GM12891 (cell line): Measurements from ENCODE around the gene TFR2.

Experiments
- DNase-seq: peaks from one replicate; pipeline ENCODE4 v3.0.0; 2011; ENCODE audit warnings: low spot score; ENCODE audit not compliant: insufficient read length
- FAIRE-seq: peaks from 2 replicates; lab custom pipeline; 2011; peaks lifted over from hg19 to GRCh38; lab: Jason Lieb, UNC
- PAX5 ChIP-seq: IDR thresholded peaks from 2 replicates; pipeline ENCODE4 v1.6.1; 2011; ENCODE audit warnings: low read length, moderate library complexity, mild to moderate bottlenecking; ENCODE audit not compliant: insufficient read depth, severe bottlenecking
- POLR2A ChIP-seq: IDR thresholded peaks from 2 replicates; pipeline ENCODE4 v1.6.1; 2011; ENCODE audit warnings: low read depth, low read length, control low read depth
- POLR2AphosphoS5 ChIP-seq: IDR thresholded peaks from 2 replicates; pipeline ENCODE4 v1.6.1; 2011; ENCODE audit warnings: low read depth, low read length, control low read depth
- POU2F2 ChIP-seq: IDR thresholded peaks from 2 replicates; pipeline ENCODE4 v1.6.1; 2011; ENCODE audit warnings: low read depth, mild to moderate bottlenecking, control low read depth, low read length, moderate library complexity
- SPI1 ChIP-seq: IDR thresholded peaks from 2 replicates; pipeline ENCODE4 v1.6.1; 2011; ENCODE audit warnings: low read depth, low read length, control low read depth
- TAF1 ChIP-seq: IDR thresholded peaks from 2 replicates; pipeline ENCODE4 v1.6.1; 2011; ENCODE audit warnings: low read depth, low read length, control low read depth

Gene TFR2

DNA sequence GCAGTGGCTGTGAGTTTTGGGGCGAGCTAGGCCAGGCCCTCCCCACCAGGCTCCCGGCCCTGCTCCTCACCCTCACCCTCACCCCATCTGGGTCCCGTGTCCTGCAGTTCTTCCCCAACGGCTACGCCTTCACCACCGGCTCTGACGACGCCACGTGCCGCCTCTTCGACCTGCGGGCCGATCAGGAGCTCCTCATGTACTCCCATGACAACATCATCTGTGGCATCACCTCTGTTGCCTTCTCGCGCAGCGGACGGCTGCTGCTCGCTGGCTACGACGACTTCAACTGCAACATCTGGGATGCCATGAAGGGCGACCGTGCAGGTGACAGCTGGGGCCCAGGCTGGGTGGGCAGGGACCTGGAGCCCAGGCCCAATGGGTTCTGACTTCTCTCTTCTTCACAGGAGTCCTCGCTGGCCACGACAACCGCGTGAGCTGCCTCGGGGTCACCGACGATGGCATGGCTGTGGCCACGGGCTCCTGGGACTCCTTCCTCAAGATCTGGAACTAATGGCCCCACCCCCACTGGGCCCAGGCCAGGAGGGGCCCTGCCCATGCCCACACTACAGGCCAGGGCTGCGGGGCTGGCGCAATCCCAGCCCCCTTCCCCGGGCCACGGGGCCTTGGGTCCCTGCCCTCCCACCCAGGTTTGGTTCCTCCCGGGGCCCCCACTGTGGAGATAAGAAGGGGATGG, 37.1 kb upstream of the TFR2 start:
- TF ChIP-seq POLR2A (no peak), POU2F2 (no peak), TAF1 (no peak), SPI1 (no peak), PAX5 (no peak), POLR2AphosphoS5 (no peak)
- FAIRE-seq (no peak), DNase-seq (peak; percentile 21)

GRCh38 chr7:100677308-100678267, 36.2 kb upstream of the TFR2 start:
- FAIRE-seq (no peak), DNase-seq (no peak)
- TF ChIP-seq TAF1 (no peak), POU2F2 (no peak), POLR2A (no peak), SPI1 (no peak), POLR2AphosphoS5 (no peak), PAX5 (no peak)

DNA sequence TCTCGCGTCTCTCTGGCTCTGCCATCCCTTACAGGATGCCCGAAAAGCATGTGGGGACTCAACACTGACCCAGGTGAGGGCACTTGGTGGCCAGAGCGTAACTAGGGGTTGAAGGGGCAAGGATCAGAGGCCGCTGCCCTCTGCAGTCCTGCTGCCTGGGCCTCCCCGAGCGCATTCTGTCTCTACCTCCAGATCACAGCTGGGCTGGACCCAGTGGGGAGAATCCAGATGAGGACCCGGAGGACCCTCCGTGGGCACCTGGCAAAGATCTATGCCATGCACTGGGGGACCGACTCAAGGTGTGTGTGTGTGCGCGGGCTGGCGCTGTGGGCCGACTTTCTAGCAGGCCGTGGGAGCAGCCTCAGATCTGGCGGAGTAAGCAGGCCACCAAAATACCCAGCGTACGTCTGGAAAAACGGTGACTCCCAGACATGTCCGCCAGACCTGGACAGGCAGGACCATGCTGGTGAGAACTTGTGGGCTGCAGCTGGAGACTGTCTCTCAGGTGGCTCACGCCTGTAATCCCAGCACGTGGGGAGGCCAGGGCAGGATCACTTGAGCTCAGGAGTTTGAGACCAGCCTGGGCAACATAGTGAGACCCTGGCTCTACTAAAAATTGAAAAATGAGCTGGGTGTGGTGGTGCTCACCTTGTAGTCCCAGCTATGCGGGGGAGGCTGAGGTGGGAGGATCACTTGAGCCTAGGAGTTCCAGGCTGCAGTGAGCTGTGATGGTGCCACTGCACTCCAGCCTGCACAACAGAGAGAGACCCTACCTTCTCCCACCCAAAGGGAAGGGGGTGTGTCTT, 35.4 kb upstream of the TFR2 start:
- DNase-seq = no peak
- peak; percentile 54 for FAIRE-seq
- no peak for TF ChIP-seq POLR2A
- TF ChIP-seq SPI1 = no peak
- TF ChIP-seq PAX5 = no peak
- TF ChIP-seq TAF1 = no peak
- no peak for TF ChIP-seq POLR2AphosphoS5
- TF ChIP-seq POU2F2 = no peak

- DNase-seq (peak; percentile 80), FAIRE-seq (peak; percentile 91)
Measured at GRCh38 chr7:100675581-100676350, 34.4 kb upstream of the TFR2 start.

GRCh38 chr7:100675105-100675451, 33.7 kb upstream of the TFR2 start:
- FAIRE-seq = no peak

More at GRCh38 chr7:100675581-100676350, 34.4 kb upstream of the TFR2 start:
- TF ChIP-seq TAF1 (0 out of 2 replicates have a peak, but pooled peaks have one; percentile 18), SPI1 (peak; percentile 67), PAX5 (no peak), POLR2AphosphoS5 (no peak), POU2F2 (no peak), POLR2A (no peak)

GRCh38 chr7:100674411-100675104, 33.2 kb upstream of the TFR2 start:
- FAIRE-seq (no peak), DNase-seq (peak; percentile 18)
- no peak for TF ChIP-seq POU2F2
- 0 out of 2 replicates have a peak, but pooled peaks have one; percentile 22 for TF ChIP-seq SPI1

More at GRCh38 chr7:100675105-100675451, 33.7 kb upstream of the TFR2 start:
- TF ChIP-seq POLR2A (no peak), SPI1 (no peak), POU2F2 (no peak), PAX5 (no peak), TAF1 (no peak), POLR2AphosphoS5 (no peak)
- DNase-seq = peak; percentile 23

DNA sequence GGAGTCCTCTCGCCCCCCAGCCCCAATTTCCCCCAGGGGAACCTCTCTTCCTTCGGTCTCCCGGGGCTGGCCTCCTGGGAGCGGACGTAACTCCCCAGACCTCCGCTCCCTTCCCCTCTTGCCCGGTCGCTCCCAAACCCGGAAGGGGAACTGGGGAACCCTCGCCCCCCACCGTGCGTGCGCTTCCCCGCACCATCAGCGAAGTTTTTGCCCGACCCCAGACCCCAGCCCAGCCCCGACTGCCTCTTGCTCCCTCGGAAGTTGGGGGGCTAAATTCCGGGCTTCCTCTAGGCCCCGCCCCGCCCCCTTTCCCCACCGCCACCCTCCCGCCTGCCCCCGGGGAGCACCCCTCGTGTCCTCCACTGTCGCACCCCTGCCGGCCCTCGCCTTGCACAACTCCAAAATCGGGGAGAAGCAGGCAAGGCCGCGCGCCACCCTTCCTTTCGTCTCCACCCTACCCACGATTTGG, 32.6 kb upstream of the TFR2 start:
- peak; percentile 20 for DNase-seq
- TF ChIP-seq PAX5 = no peak
- TF ChIP-seq POLR2A = no peak
- TF ChIP-seq SPI1 = 0 out of 2 replicates have a peak, but pooled peaks have one; percentile 16
- no peak for TF ChIP-seq POU2F2
- no peak for TF ChIP-seq POLR2AphosphoS5
- no peak for TF ChIP-seq TAF1

More for the DNA sequence above, 32.6 kb upstream of the TFR2 start:
- no peak for FAIRE-seq
